Astrocyte of the spinal cord (primary cell): ENCODE results near the gene TRPM8.

Experiments
- DNase-seq: peaks from one replicate; pipeline ENCODE4 v3.0.0; 2011; ENCODE audit warnings: low read depth, low spot score
- H3K4me3 ChIP-seq: 2 replicates; pipeline ENCODE4 v1.5.1; 2011; ENCODE audit warnings: low read depth, mild to moderate bottlenecking, low read length, moderate library complexity
- CTCF ChIP-seq: IDR thresholded peaks from 2 replicates; pipeline ENCODE4 v1.5.1; 2012; ENCODE audit warnings: low read depth, mild to moderate bottlenecking, low read length, inconsistent platforms
- in situ Hi-C: cut with HindIII; loops from 2 replicates; pipeline ENCODE4 v1.10.0; 2017; ENCODE audit warnings: low sequenced_read_pairs

Gene TRPM8

GRCh38 chr2:233934524-233934923, 17.4 kb downstream of the TRPM8 start:
- H3K4me3 ChIP-seq: no peak overlapping the region
- TF ChIP-seq CTCF: no peak
- in situ Hi-C loops: no loop called here
- no peak for DNase-seq

GRCh38 chr2:233935426-233935825, 18.3 kb downstream of the TRPM8 start:
- no peak for TF ChIP-seq CTCF
- no peak for DNase-seq
- in situ Hi-C loops: no loop called here
- H3K4me3 ChIP-seq: no peak overlapping the region

- in situ Hi-C loops: no loop called here
- TF ChIP-seq CTCF: no peak
- H3K4me3 ChIP-seq: no peak overlapping the region
- no peak for DNase-seq
These were observed 18.9 kb downstream of the TRPM8 start for GRCh38 chr2:233936089-233936488.

GRCh38 chr2:233938676-233939370, 21.6 kb downstream of the TRPM8 start:
- no peak for DNase-seq
- H3K4me3 ChIP-seq: no peak overlapping the region
- no peak for TF ChIP-seq CTCF
- in situ Hi-C loops: no loop called here

- no peak for DNase-seq
- no peak for TF ChIP-seq CTCF
- H3K4me3 ChIP-seq: no peak overlapping the region
- in situ Hi-C loops: no loop called here
These were observed 23.5 kb downstream of the TRPM8 start for GRCh38 chr2:233940376-233941276.

GRCh38 chr2:233942731-233943130, 25.6 kb downstream of the TRPM8 start:
- no peak for TF ChIP-seq CTCF
- no peak for DNase-seq
- no peak overlapping the region for H3K4me3 ChIP-seq
- in situ Hi-C loops: no loop called here
